Keratinocyte (primary cell): Measurements from ENCODE around the gene CDH12. TPM values are rescaled to one million over a fixed set of nuclear protein-coding genes. Genes with fewer than 3 reads are reported as not detected.
"Not testable (repeated sequence)": the region's sequence is repeated elsewhere in the genome, so short reads cannot be mapped to it uniquely, and the experiment has no call there.

Experiments
- DNase-seq: peaks from one replicate; pipeline ENCODE4 v3.0.0-alpha.2; 2011; ENCODE audit warnings: low read depth, missing footprints, low spot score
- FAIRE-seq: peaks from 2 replicates; lab custom pipeline; 2011; peaks lifted over from hg19 to GRCh38; lab: Jason Lieb, UNC
- H2AFZ ChIP-seq: 2 replicates; pipeline ENCODE4 v1.6.0; 2012; ENCODE audit warnings: low read length, control low read depth, inconsistent platforms; ENCODE audit not compliant: control insufficient read depth
- H3K27ac ChIP-seq: 2 replicates; pipeline ENCODE4 v1.5.1; 2011; ENCODE audit warnings: low read length; ENCODE audit not compliant: control insufficient read depth, insufficient read depth
- H3K27me3 ChIP-seq: 3 replicates; pipeline ENCODE4 v1.6.0; 2011; ENCODE audit warnings: low read length; ENCODE audit not compliant: control insufficient read depth, insufficient read depth; ENCODE audit errors: extremely low read depth
- H3K36me3 ChIP-seq, 2 experiments: 2 replicates in 1 of 2; 3 replicates in 1 of 2; pipeline ENCODE4 v1.5.1; 2011; ENCODE audit warnings: low read length in 2 of 2, mild to moderate bottlenecking in 1 of 2; ENCODE audit not compliant: control insufficient read depth in 2 of 2, insufficient read depth in 2 of 2; ENCODE audit errors: extremely low read depth in 1 of 2
- H3K4me1 ChIP-seq: 3 replicates; pipeline ENCODE4 v1.5.1; 2011; ENCODE audit warnings: low read length; ENCODE audit not compliant: control insufficient read depth, insufficient read depth; ENCODE audit errors: extremely low read depth
- H3K4me2 ChIP-seq: 3 replicates; pipeline ENCODE4 v1.6.0; 2011; ENCODE audit warnings: low read depth, low read length; ENCODE audit not compliant: control insufficient read depth, insufficient read depth; ENCODE audit errors: extremely low read depth
- H3K4me3 ChIP-seq, 3 experiments: fragments of 200-600 bp in 1 of 3; sonication (generic) in 1 of 3; 2 replicates in 2 of 3; 3 replicates in 1 of 3; pipeline ENCODE4 v1.5.1; 2011 to 2016; ENCODE audit warnings: low read length in 3 of 3, mild to moderate bottlenecking in 3 of 3, control low read depth in 2 of 3, inconsistent platforms in 1 of 3, low read depth in 1 of 3, mixed read lengths in 1 of 3, mixed run types in 1 of 3, moderate library complexity in 1 of 3; ENCODE audit not compliant: control insufficient read depth in 2 of 3, insufficient read depth in 2 of 3; ENCODE audit errors: extremely low read depth in 1 of 3
- H3K79me2 ChIP-seq: 2 replicates; pipeline ENCODE4 v1.6.0; 2012; ENCODE audit warnings: low read length; ENCODE audit not compliant: control insufficient read depth, insufficient read depth
- H3K9ac ChIP-seq: 3 replicates; pipeline ENCODE4 v1.6.0; 2011; ENCODE audit warnings: low read length; ENCODE audit not compliant: control insufficient read depth, insufficient read depth; ENCODE audit errors: extremely low read depth
- H3K9me1 ChIP-seq: 3 replicates; pipeline ENCODE4 v1.6.0; 2011; ENCODE audit warnings: low read length; ENCODE audit not compliant: control insufficient read depth, insufficient read depth; ENCODE audit errors: extremely low read depth
- H3K9me3 ChIP-seq: 2 replicates; pipeline ENCODE4 v1.5.1; 2012; ENCODE audit warnings: low read depth, low read length; ENCODE audit not compliant: control insufficient read depth
- H4K20me1 ChIP-seq: 3 replicates; pipeline ENCODE4 v1.6.0; 2011; ENCODE audit warnings: low read length; ENCODE audit not compliant: control insufficient read depth, insufficient read depth; ENCODE audit errors: extremely low read depth
- dilution Hi-C: fragments of 300-500 bp; cut with MboI; formaldehyde crosslinking; loops from one replicate; pipeline ENCODE4 v1.7.0; 2020; ENCODE audit warnings: low sequenced_read_pairs; ENCODE audit not compliant: extremely low pct_ligation_motif_present
- polyA plus RNA-seq, 5 experiments: library from polyadenylated mRNA; depleted of rRNA in 3 of 5; stranded (reverse) in 3 of 5; stranded (forward) in 1 of 5; unstranded in 1 of 5; fragments of >200 nt; gene quantifications; 1 replicate in 1 of 5; 2 replicates in 3 of 5; 3 replicates in 1 of 5; pipeline versions ENCODE4 v1.2.1 to v1.2.3, GENCODE V29; 2011 to 2012; ENCODE audit warnings: missing spikeins in 2 of 5, low read depth in 1 of 5, low replicate concordance in 1 of 5

Gene CDH12
- polyA plus RNA-seq, 1 donor (not counting 4 experiments of a cell fraction or from before 2014, with no cell fraction given): not detected

GRCh38 chr5:22164910-22165748, 688.0 kb downstream of the CDH12 start:
- H3K4me1 ChIP-seq, H3K27me3 ChIP-seq, DNase-seq, H3K9ac ChIP-seq, H4K20me1 ChIP-seq, H3K27ac ChIP-seq, dilution Hi-C loops, H3K9me1 ChIP-seq, H3K4me2 ChIP-seq, H3K9me3 ChIP-seq, H3K4me3 ChIP-seq, H2AFZ ChIP-seq, H3K36me3 ChIP-seq, H3K79me2 ChIP-seq: not testable (repeated sequence)
- peak; percentile 20 for FAIRE-seq

DNA sequence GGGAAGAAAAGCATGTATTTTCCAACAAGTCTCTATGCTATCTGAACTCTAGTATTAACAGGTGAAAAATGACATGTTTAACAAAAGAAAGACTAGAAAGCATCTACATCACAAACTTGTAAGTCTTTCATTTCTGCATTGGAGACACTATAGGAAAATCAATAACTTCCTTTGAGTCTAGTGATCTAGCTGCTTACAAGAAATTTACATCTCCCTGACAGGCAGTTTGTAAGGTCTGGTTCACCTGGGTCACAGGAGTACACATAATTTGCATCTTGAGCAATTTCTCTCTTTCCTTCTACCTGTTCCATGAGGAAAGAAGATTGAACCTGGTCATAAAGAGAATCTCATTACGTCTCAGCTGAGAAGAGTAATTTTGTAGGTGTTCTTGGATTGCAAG, 696.2 kb downstream of the CDH12 start:
- DNase-seq, H3K27me3 ChIP-seq, H4K20me1 ChIP-seq, H3K36me3 ChIP-seq, H3K9ac ChIP-seq, H3K79me2 ChIP-seq, H3K9me1 ChIP-seq, H3K4me2 ChIP-seq, H3K4me1 ChIP-seq, H3K4me3 ChIP-seq, H3K27ac ChIP-seq, H2AFZ ChIP-seq, dilution Hi-C loops, H3K9me3 ChIP-seq: not testable (repeated sequence)
- peak; percentile 67 for FAIRE-seq

DNA sequence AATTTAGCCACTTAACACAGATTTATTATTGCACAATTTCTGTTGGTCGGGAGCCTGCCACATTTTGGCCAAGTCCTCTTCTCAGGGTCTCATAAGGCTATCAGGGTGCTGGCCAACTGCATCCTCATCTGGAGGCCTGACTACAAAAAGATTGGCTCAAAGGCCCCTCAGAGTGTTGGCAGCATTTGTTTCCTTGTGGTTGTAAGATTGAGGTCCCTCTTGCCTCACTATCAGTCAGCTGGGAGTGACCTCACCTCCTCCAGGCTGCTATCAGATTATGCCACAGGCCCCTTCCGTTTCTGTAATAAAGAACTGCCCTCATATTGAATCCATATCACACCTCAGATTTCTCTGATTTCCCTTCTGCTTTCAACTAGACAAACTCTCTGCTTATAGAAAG, 698.4 kb downstream of the CDH12 start:
- H3K27ac ChIP-seq, H3K4me3 ChIP-seq, H3K79me2 ChIP-seq, FAIRE-seq, H3K9me3 ChIP-seq, H4K20me1 ChIP-seq, H3K4me1 ChIP-seq, DNase-seq, H3K4me2 ChIP-seq, H3K36me3 ChIP-seq, H2AFZ ChIP-seq, dilution Hi-C loops, H3K9me1 ChIP-seq, H3K27me3 ChIP-seq, H3K9ac ChIP-seq: not testable (repeated sequence)

DNA sequence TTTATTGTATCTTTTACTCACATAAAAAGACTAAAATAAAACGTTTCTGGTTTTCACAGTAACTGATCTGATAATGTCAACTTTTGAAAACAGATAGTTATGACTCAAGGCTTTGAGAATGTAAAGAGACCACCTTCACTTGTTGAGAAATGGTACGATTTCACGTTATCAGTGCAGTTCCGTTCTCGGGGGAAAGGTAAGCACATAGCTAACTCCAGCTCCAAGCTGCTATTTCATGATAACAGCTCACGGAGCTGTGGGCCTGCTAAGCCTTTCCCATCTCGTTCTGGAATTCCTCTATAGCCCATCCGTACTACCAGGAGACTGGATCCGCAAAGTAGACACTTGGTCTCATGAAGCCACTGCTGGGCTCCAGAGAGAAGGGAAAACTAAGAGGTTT, 701.3 kb downstream of the CDH12 start:
- H3K27me3 ChIP-seq, H3K4me3 ChIP-seq, DNase-seq, H2AFZ ChIP-seq, dilution Hi-C loops, H3K27ac ChIP-seq, FAIRE-seq, H3K4me2 ChIP-seq, H4K20me1 ChIP-seq, H3K9ac ChIP-seq, H3K79me2 ChIP-seq, H3K9me1 ChIP-seq, H3K4me1 ChIP-seq, H3K36me3 ChIP-seq, H3K9me3 ChIP-seq: not testable (repeated sequence)

DNA sequence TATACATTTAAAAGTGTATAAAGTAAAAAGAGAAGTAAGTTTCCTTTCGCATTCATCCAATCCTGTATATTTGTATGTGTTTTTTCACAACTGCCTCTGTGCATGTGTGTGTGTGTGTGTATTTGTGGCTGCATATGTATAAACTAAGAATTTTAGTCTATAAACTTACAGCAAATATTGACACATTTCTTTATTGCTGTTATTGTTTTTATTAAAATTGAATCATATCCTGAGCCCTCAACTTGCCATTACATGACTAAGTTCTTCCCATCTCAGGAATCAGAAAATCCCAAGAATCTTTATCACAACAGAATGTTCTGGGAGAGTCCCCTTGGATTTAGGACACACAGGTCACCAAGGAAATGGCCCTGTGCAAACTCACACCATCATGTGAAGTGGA, 712.7 kb downstream of the CDH12 start:
- H3K9ac ChIP-seq, H3K79me2 ChIP-seq, H3K4me3 ChIP-seq, dilution Hi-C loops, H3K9me3 ChIP-seq, H3K36me3 ChIP-seq, H4K20me1 ChIP-seq, H2AFZ ChIP-seq, H3K27me3 ChIP-seq, H3K27ac ChIP-seq, H3K4me2 ChIP-seq, FAIRE-seq, H3K9me1 ChIP-seq, DNase-seq, H3K4me1 ChIP-seq: not testable (repeated sequence)
